ENCODE measurements around the gene ZNF302.
"Not testable (repeated sequence)": the region's sequence is repeated elsewhere in the genome, so short reads cannot be mapped to it uniquely, and the experiment has no call there.

ZNF302 gene

DNA sequence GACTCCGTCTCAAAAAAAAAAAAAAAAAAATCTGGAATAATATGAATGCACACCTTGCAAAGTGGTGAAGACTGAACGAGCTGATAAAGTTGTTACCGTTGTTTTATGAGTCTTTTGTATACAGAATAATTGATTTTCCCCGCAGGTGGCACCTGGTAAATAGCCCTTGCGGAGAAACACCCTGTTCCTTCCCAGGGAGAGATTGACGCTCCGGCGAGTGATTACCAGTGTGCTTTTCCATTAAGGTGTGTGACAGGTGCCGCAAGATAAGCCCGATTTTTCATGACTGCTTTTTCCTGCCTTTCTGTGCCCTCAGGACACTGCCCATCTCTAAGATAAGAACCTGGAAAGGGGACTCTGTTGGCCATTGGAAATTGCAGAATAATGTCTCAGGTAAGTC lies 943 bp downstream of the ZNF302 start:
- H3K4me3 ChIP-seq (ENCODE audit: control insufficient read depth, low read depth, low read length) = peak overlapping the region; percentile 76
- no peak for DNase-seq (ENCODE audit: low read depth)
- TF ChIP-seq, protein P1, sequence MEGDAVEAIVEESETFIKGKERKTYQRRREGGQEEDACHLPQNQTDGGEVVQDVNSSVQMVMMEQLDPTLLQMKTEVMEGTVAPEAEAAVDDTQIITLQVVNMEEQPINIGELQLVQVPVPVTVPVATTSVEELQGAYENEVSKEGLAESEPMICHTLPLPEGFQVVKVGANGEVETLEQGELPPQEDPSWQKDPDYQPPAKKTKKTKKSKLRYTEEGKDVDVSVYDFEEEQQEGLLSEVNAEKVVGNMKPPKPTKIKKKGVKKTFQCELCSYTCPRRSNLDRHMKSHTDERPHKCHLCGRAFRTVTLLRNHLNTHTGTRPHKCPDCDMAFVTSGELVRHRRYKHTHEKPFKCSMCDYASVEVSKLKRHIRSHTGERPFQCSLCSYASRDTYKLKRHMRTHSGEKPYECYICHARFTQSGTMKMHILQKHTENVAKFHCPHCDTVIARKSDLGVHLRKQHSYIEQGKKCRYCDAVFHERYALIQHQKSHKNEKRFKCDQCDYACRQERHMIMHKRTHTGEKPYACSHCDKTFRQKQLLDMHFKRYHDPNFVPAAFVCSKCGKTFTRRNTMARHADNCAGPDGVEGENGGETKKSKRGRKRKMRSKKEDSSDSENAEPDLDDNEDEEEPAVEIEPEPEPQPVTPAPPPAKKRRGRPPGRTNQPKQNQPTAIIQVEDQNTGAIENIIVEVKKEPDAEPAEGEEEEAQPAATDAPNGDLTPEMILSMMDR (conservative IDR thresholded peaks at IDR 0.05; ENCODE audit: control insufficient read depth, insufficient read depth, low read depth, low read length) = no peak

GRCh38 chr19:34681478-34681877 lies 4.0 kb downstream of the ZNF302 start:
- H3K4me3 ChIP-seq (ENCODE audit: control insufficient read depth, low read depth, low read length) = no peak overlapping the region
- TF ChIP-seq, protein P1 (conservative IDR thresholded peaks at IDR 0.05; ENCODE audit: control insufficient read depth, insufficient read depth, low read depth, low read length) = no peak
- no peak for DNase-seq (ENCODE audit: low read depth)

DNA sequence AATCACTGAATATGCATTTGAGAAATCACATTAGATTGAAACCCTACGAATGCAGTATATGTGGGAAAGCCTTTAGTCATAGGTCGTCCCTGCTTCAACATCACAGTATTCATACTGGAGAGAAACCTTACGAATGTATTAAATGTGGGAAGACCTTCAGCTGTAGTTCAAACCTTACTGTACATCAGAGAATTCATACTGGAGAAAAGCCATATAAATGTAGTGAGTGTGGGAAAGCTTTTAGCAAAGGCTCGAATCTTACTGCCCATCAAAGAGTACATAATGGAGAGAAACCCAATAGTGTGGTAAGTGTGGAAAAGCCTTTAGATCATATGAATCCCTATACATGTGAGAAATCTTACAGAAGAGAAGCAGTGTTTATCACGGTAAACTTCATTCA lies 7.8 kb downstream of the ZNF302 start:
- not testable (repeated sequence) for DNase-seq (ENCODE audit: low read depth); H3K4me3 ChIP-seq (ENCODE audit: control insufficient read depth, low read depth, low read length)

DNA sequence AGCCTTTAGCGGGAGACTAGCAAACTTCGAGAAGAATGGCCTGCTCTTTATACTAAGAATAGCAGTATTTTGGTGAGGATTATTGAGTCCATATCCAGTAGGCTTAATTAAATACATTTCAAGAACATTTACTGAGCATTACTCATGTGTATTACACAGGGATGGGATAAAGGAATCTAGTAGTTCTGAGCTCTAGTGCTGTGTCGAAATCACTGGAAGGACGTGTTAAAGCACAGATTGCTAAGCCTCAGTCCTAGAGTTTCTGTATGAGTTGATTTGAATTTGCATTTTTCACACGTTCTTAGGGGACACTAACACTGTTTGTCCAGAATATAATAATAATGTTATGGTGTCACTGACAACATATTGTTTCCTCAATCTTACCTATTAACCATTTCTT lies 9.0 kb downstream of the ZNF302 start:
- TF ChIP-seq, protein P1 (conservative IDR thresholded peaks at IDR 0.05; ENCODE audit: control insufficient read depth, insufficient read depth, low read depth, low read length) = no peak
- H3K4me3 ChIP-seq (ENCODE audit: control insufficient read depth, low read depth, low read length) = no peak overlapping the region
- DNase-seq (ENCODE audit: low read depth) = no peak

- no peak overlapping the region for H3K4me3 ChIP-seq (ENCODE audit: control insufficient read depth, low read depth, low read length)
- TF ChIP-seq, protein P1 (conservative IDR thresholded peaks at IDR 0.05; ENCODE audit: control insufficient read depth, insufficient read depth, low read depth, low read length) = no peak
- DNase-seq (ENCODE audit: low read depth) = no peak
Observed at GRCh38 chr19:34687348-34687747, 9.9 kb downstream of the ZNF302 start.

GRCh38 chr19:34688592-34688991 lies 11.1 kb downstream of the ZNF302 start:
- no peak for DNase-seq (ENCODE audit: low read depth)
- no peak overlapping the region for H3K4me3 ChIP-seq (ENCODE audit: control insufficient read depth, low read depth, low read length)
- TF ChIP-seq, protein P1 (conservative IDR thresholded peaks at IDR 0.05; ENCODE audit: control insufficient read depth, insufficient read depth, low read depth, low read length) = no peak

DNA sequence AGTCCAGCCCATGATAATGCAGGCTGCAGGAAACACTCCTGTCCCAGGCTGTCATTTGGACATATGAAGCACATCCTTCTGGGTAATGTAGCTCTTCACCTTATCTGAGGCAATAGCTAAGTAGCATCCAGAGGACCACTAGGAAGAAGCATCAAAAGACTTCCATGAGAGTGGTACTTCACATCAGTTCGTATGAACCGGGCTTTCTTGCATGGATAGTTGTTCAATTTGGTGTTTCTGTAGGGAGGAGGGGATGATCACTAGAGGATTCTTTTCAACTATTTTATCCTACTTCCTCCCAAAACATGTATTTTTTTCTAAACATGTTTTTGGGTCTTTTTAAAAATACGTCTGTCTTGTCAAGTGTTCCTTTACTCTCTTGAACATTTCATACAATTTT lies 12.9 kb downstream of the ZNF302 start:
- DNase-seq (ENCODE audit: low read depth) = no peak
- no peak overlapping the region for H3K4me3 ChIP-seq (ENCODE audit: control insufficient read depth, low read depth, low read length)
- TF ChIP-seq, protein P1 (conservative IDR thresholded peaks at IDR 0.05; ENCODE audit: control insufficient read depth, insufficient read depth, low read depth, low read length) = no peak
